CD14-positive monocyte (primary cell): ENCODE measurements around the gene ENTREP1. TPM values are rescaled to one million over a fixed set of nuclear protein-coding genes. Genes with fewer than 3 reads are reported as not detected.

Experiments
- DNase-seq, 3 donors: peaks; one replicate each; pipeline ENCODE4 v3.0.0-alpha.2; 2011 to 2022
- H2AFZ ChIP-seq: 2 replicates; pipeline ENCODE4 v1.6.0; 2012; ENCODE audit warnings: mild to moderate bottlenecking, low read depth, low read length, inconsistent platforms; ENCODE audit not compliant: insufficient read depth, poor library complexity, severe bottlenecking
- H3K27ac ChIP-seq, 2 donors: 1 replicate in 1 of 2; 2 replicates in 1 of 2; pipeline ENCODE4 v1.5.1; 2012 to 2013; ENCODE audit warnings: low read length in 2 of 2, control low read depth in 1 of 2, inconsistent platforms in 1 of 2, low read depth in 1 of 2, mild to moderate bottlenecking in 1 of 2
- H3K27me3 ChIP-seq, 2 donors: one replicate each; pipeline versions ENCODE4 v1.6.0 to v1.6.1; 2011 to 2013; ENCODE audit warnings: low read length in 2 of 2; ENCODE audit not compliant: control insufficient read depth in 2 of 2, insufficient read depth in 2 of 2
- H3K36me3 ChIP-seq, 2 donors: replicated peaks in 1 of 2; 1 replicate in 1 of 2; 2 replicates in 1 of 2; pipeline versions ENCODE4 v1.5.1 to v1.6.1; 2012 to 2013; ENCODE audit warnings: low read length in 2 of 2, control low read depth in 1 of 2, inconsistent platforms in 1 of 2, mild to moderate bottlenecking in 1 of 2; ENCODE audit not compliant: insufficient read depth in 2 of 2, control insufficient read depth in 1 of 2
- H3K4me1 ChIP-seq, 2 donors: 1 replicate in 1 of 2; 2 replicates in 1 of 2; pipeline versions ENCODE4 v1.5.1 to v1.6.1; 2012 to 2013; ENCODE audit warnings: low read length in 2 of 2, control low read depth in 1 of 2, inconsistent platforms in 1 of 2, mild to moderate bottlenecking in 1 of 2, moderate library complexity in 1 of 2; ENCODE audit not compliant: insufficient read depth in 2 of 2, control insufficient read depth in 1 of 2
- H3K4me2 ChIP-seq: replicated peaks from 2 replicates; pipeline ENCODE3; 2012; ENCODE audit warnings: low read length, moderate library complexity, mild to moderate bottlenecking; ENCODE audit not compliant: poor library complexity, severe bottlenecking; ENCODE audit errors: extremely low read depth
- H3K4me3 ChIP-seq, 3 experiments: fragments of 200-600 bp in 1 of 3; sonication (generic) in 1 of 3; replicated peaks in 1 of 3; 1 replicate in 2 of 3; 2 replicates in 1 of 3; pipeline ENCODE4 v1.5.1; 2011 to 2013; ENCODE audit warnings: low read length in 3 of 3, mild to moderate bottlenecking in 3 of 3, control low read depth in 2 of 3, low read depth in 2 of 3, inconsistent platforms in 1 of 3, moderate library complexity in 1 of 3
- H3K79me2 ChIP-seq: 2 replicates; pipeline ENCODE4 v1.6.0; 2012; ENCODE audit warnings: mild to moderate bottlenecking, control low read depth, inconsistent platforms, low read length, moderate library complexity; ENCODE audit not compliant: insufficient read depth
- H3K9ac ChIP-seq: 2 replicates; pipeline ENCODE4 v1.6.0; 2017; ENCODE audit warnings: low read length, mild to moderate bottlenecking; ENCODE audit not compliant: insufficient read depth, poor library complexity, severe bottlenecking
- H3K9me3 ChIP-seq, 2 donors: replicated peaks in 1 of 2; 1 replicate in 1 of 2; 2 replicates in 1 of 2; pipeline versions ENCODE4 v1.5.1 to v1.6.1; 2012 to 2013; ENCODE audit warnings: low read length in 2 of 2, control low read depth in 1 of 2; ENCODE audit not compliant: control insufficient read depth in 1 of 2, insufficient read depth in 1 of 2
- H4K20me1 ChIP-seq: 2 replicates; pipeline ENCODE4 v1.6.0; 2012; ENCODE audit warnings: mild to moderate bottlenecking, low read length, control low read depth, moderate library complexity; ENCODE audit not compliant: insufficient read depth
- H3K27ac Mint-ChIP-seq, 7 donors: one replicate each; pipeline ENCODE4 v1.8.0; 2020; ENCODE audit warnings: mild to moderate bottlenecking in 7 of 7, mixed read lengths in 7 of 7, moderate library complexity in 6 of 7, inconsistent platforms in 2 of 7
- H3K27me3 Mint-ChIP-seq, 3 donors: one replicate each; pipeline ENCODE4 v1.8.0; 2021 to 2022; ENCODE audit warnings: low read depth in 3 of 3, mild to moderate bottlenecking in 3 of 3, mixed read lengths in 3 of 3, moderate library complexity in 3 of 3, inconsistent platforms in 1 of 3
- H3K36me3 Mint-ChIP-seq, 2 donors: one replicate each; pipeline ENCODE4 v1.8.0; 2020; ENCODE audit warnings: mixed read lengths in 2 of 2, inconsistent platforms in 1 of 2, mild to moderate bottlenecking in 1 of 2
- H3K4me1 Mint-ChIP-seq: one replicate; pipeline ENCODE4 v1.8.0; 2020; ENCODE audit warnings: mild to moderate bottlenecking, mixed read lengths
- H3K4me3 Mint-ChIP-seq, 2 donors: one replicate each; pipeline ENCODE4 v1.8.0; 2020; ENCODE audit warnings: mild to moderate bottlenecking in 2 of 2, mixed read lengths in 2 of 2, moderate library complexity in 1 of 2
- H3K9me3 Mint-ChIP-seq, 7 donors: one replicate each; pipeline ENCODE4 v1.8.0; 2020 to 2022; ENCODE audit warnings: mixed read lengths in 7 of 7, mild to moderate bottlenecking in 6 of 7, moderate library complexity in 6 of 7, inconsistent platforms in 2 of 7
- CTCF ChIP-seq: fragments of 200-600 bp; IDR thresholded peaks from one replicate; pipeline ENCODE4 v1.8.0; 2022; ENCODE audit warnings: antibody characterized with exemption, mild to moderate bottlenecking
- WGBS: methylation state at CpG from one replicate; pipeline ENCODE4 v1.1.5; 2013; ENCODE audit warnings: missing lambda C conversion rate; ENCODE audit not compliant: insufficient coverage; 5-methylcytosine and 5-hydroxymethylcytosine counted together
- intact Hi-C, 2 donors: fragments of 100-400 bp; cut with micrococcal nuclease; formaldehyde crosslinking; loops; one replicate each; pipeline versions ENCODE4 v1.15.0 to v1.15.1; 2023
- polyA plus RNA-seq, 3 donors: library from polyadenylated mRNA; depleted of rRNA in 1 of 3; unstranded in 2 of 3; stranded (reverse) in 1 of 3; fragments of 300-500 nt in 2 of 3; fragments of >200 nt in 1 of 3; fragmentation: Illumina TruSeq in 2 of 3; gene quantifications; 1 replicate in 2 of 3; 2 replicates in 1 of 3; pipeline ENCODE4 v1.2.3, GENCODE V29; 2012 to 2021

ENTREP1 gene
- polyA plus RNA-seq, 3 donors, result not detected

GRCh38 chr9:69307446-69308205, 17.4 kb upstream of the ENTREP1 start:
- no peak overlapping the region for H3K9ac ChIP-seq
- TF ChIP-seq CTCF, result no peak
- 96% methylated on average over 4 of the region's 5 CpGs for WGBS
- H3K4me1 ChIP-seq, result no peaks in the 10 kb centered on the region
- H3K27ac ChIP-seq, result no peak overlapping the region
- Mint-ChIP-seq H3K27ac (no peak overlapping the region), H3K4me1 (no peaks in the 10 kb centered on the region), H3K27me3 (no peaks in the 10 kb centered on the region), H3K36me3 (no peaks in the 10 kb centered on the region), H3K9me3 (peaks cover 6 to 11% (median 8%) of the 10 kb centered on the region in 7 donors), H3K4me3 (no peak overlapping the region)
- H3K79me2 ChIP-seq, result no peaks in the 10 kb centered on the region
- no peak overlapping the region for H3K4me2 ChIP-seq
- no peaks in the 10 kb centered on the region for H3K36me3 ChIP-seq
- no peak overlapping the region for H2AFZ ChIP-seq
- no peaks in the 10 kb centered on the region for H3K27me3 ChIP-seq
- intact Hi-C loops, result no loop called here
- H3K9me3 ChIP-seq, result peaks cover 2 to 8% of the 10 kb centered on the region in 2 donors
- H3K4me3 ChIP-seq, result no peak overlapping the region
- H4K20me1 ChIP-seq, result no peaks in the 10 kb centered on the region
- no peak for DNase-seq

- no peaks in the 10 kb centered on the region for H3K36me3 ChIP-seq
- TF ChIP-seq CTCF, result no peak
- no peaks in the 10 kb centered on the region for H3K4me1 ChIP-seq
- no peak for DNase-seq
- H2AFZ ChIP-seq, result no peak overlapping the region
- Mint-ChIP-seq H3K27ac (no peak overlapping the region), H3K36me3 (no peaks in the 10 kb centered on the region), H3K9me3 (peaks cover 13 to 18% (median 15%) of the 10 kb centered on the region in 7 donors), H3K27me3 (no peaks in the 10 kb centered on the region), H3K4me3 (no peak overlapping the region), H3K4me1 (no peaks in the 10 kb centered on the region)
- no peak overlapping the region for H3K4me2 ChIP-seq
- peaks cover 9 to 16% of the 10 kb centered on the region in 2 donors for H3K9me3 ChIP-seq
- H3K27me3 ChIP-seq, result no peaks in the 10 kb centered on the region
- H3K27ac ChIP-seq, result no peak overlapping the region
- no peak overlapping the region for H3K9ac ChIP-seq
- intact Hi-C loops, result no loop called here
- no peaks in the 10 kb centered on the region for H4K20me1 ChIP-seq
- H3K4me3 ChIP-seq, result no peak overlapping the region
- 100% methylated on average over 1 of the region's 5 CpGs for WGBS
- no peaks in the 10 kb centered on the region for H3K79me2 ChIP-seq
Measured at GRCh38 chr9:69308206-69308931, 16.6 kb upstream of the ENTREP1 start.
